Measurements from ENCODE around the gene RASGEF1C.

The RASGEF1C gene

GRCh38 chr5:180169248-180170105 is 39.5 kb downstream of the RASGEF1C start:
- no peaks in the 10 kb centered on the region for H3K27me3 ChIP-seq (ENCODE audit: control insufficient read depth, insufficient read depth, low read length)
- H3K36me3 ChIP-seq (ENCODE audit: control insufficient read depth, insufficient read depth, low read length), result no peaks in the 10 kb centered on the region
- no peak overlapping the region for H3K27ac ChIP-seq (ENCODE audit: low read depth, low read length)
- no peak overlapping the region for H3K9ac ChIP-seq (ENCODE audit: low read depth, low read length)
- no peaks in the 10 kb centered on the region for H3K9me3 ChIP-seq (ENCODE audit: control insufficient read depth, insufficient read depth, low read length)
- no peaks in the 10 kb centered on the region for H3K4me1 ChIP-seq (ENCODE audit: control insufficient read depth, insufficient read depth, low read length)
- H3K4me3 ChIP-seq (ENCODE audit: low read depth, low read length), result no peak overlapping the region

DNA sequence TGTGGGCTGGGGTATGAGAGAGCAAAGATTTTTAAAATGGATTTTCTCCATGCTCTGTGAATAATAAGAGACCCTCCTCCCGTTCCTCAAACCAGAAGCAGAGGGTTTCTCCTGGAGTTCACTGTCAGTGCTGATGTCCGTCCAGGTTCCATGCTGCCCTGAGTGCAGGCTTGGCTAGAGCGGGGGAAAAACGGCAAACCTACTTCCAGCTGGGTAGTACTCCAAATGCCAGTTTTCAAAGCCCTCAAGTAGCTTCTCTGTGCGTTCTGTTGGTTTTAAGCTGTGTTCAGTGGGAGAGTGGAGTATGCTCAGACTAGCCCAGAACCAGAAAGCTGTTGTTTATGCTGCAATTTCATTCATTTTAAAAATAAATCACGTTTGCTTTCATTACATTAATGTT is 40.3 kb downstream of the RASGEF1C start:
- Histone ChIP-seq H3K9ac (ENCODE audit: low read depth, low read length) (no peak overlapping the region), H3K27ac (ENCODE audit: low read depth, low read length) (no peak overlapping the region), H3K4me1 (ENCODE audit: control insufficient read depth, insufficient read depth, low read length) (no peaks in the 10 kb centered on the region), H3K4me3 (ENCODE audit: low read depth, low read length) (no peak overlapping the region), H3K27me3 (ENCODE audit: control insufficient read depth, insufficient read depth, low read length) (no peaks in the 10 kb centered on the region), H3K36me3 (ENCODE audit: control insufficient read depth, insufficient read depth, low read length) (no peaks in the 10 kb centered on the region), H3K9me3 (ENCODE audit: control insufficient read depth, insufficient read depth, low read length) (no peaks in the 10 kb centered on the region)

DNA sequence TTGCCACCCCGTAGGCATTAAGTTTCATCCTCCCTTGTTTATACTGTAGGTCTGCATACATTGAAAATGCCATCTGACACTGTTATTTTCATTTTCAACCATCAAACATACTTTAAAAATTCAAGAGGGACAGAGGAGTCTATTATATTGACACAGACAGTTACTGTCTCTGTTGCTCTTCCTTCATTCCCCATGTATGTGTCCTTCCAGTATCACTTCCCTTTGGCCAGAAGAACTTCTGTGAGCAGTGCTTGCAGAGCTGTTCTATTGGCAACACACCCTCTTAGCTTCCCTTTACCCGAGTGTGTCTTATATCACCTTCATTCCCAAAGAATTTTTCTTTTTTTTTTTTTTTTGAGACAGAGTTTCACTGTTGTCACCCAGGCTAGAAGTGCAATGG is 42.8 kb downstream of the RASGEF1C start:
- no peaks in the 10 kb centered on the region for H3K36me3 ChIP-seq (ENCODE audit: control insufficient read depth, insufficient read depth, low read length)
- H3K9me3 ChIP-seq (ENCODE audit: control insufficient read depth, insufficient read depth, low read length), result no peaks in the 10 kb centered on the region
- no peak overlapping the region for H3K27ac ChIP-seq (ENCODE audit: low read depth, low read length)
- H3K27me3 ChIP-seq (ENCODE audit: control insufficient read depth, insufficient read depth, low read length), result no peaks in the 10 kb centered on the region
- H3K4me1 ChIP-seq (ENCODE audit: control insufficient read depth, insufficient read depth, low read length), result no peaks in the 10 kb centered on the region
- H3K9ac ChIP-seq (ENCODE audit: low read depth, low read length), result no peak overlapping the region
- no peak overlapping the region for H3K4me3 ChIP-seq (ENCODE audit: low read depth, low read length)

DNA sequence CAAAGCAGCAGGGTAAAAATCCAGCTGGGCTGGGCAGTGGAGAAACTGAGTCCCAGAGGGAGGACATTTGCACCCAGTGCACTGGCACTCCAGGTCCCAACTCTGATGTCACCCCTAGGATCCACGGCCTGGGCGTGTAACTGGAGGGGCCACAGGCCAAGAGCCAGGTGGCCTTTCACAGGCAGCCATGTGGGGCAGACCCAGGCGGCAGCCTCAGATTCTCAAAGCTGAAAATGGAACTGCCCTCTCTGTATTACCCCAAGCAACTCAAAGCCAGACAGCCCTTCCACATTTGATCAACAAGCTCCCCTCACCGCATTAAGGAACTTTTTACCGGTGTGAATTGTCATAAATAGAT is 46.7 kb downstream of the RASGEF1C start:
- Histone ChIP-seq H3K4me1 (ENCODE audit: control insufficient read depth, insufficient read depth, low read length) (no peaks in the 10 kb centered on the region), H3K27me3 (ENCODE audit: control insufficient read depth, insufficient read depth, low read length) (no peaks in the 10 kb centered on the region), H3K36me3 (ENCODE audit: control insufficient read depth, insufficient read depth, low read length) (no peaks in the 10 kb centered on the region), H3K9ac (ENCODE audit: low read depth, low read length) (no peak overlapping the region), H3K27ac (ENCODE audit: low read depth, low read length) (no peak overlapping the region), H3K9me3 (ENCODE audit: control insufficient read depth, insufficient read depth, low read length) (no peaks in the 10 kb centered on the region), H3K4me3 (ENCODE audit: low read depth, low read length) (no peak overlapping the region)

DNA sequence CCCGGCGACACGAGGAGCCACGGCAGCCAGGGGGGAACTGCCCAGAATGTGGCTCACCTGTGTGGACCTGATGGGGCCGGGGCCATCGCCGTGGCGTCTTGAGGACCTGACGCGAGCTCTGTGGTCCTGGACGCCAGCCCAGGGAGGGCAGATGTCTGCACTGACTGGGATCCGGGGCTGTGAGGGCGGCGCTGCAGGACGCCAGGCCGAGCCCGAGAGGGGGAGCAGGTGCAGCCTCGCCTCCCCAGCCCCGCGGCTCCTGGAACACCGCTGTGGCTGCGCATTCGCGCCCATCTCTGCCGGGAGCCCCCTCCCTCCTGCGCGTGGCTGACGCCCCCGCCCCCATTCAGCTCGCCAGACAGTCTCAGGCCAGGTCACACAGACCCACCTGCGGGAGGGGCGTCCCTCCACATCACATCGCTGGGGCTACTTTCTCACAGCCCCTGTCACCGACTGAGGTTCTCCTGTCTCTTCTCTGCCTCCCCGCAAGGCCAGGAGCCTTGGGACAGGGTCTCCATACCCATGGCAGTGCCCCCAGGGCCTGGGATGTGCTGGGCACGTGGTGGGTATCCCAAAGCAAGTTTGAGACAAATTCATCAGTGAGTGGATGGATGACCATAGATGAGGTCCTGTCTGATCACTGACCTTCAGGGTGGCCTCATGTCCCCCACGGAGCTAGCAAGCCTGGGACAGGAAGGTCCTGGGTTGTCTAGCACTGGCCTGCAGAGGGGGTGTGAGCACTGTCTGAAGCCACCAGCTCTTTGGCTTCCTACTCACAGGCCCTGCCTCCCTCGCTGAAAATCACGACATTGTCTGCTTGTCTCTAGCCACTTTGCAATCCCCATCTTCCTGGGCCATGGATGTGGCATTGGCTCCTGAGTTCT is 47.3 kb downstream of the RASGEF1C start:
- Histone ChIP-seq H3K9ac (ENCODE audit: low read depth, low read length) (no peak overlapping the region), H3K9me3 (ENCODE audit: control insufficient read depth, insufficient read depth, low read length) (no peaks in the 10 kb centered on the region), H3K27ac (ENCODE audit: low read depth, low read length) (no peak overlapping the region), H3K36me3 (ENCODE audit: control insufficient read depth, insufficient read depth, low read length) (no peaks in the 10 kb centered on the region), H3K4me3 (ENCODE audit: low read depth, low read length) (no peak overlapping the region), H3K27me3 (ENCODE audit: control insufficient read depth, insufficient read depth, low read length) (no peaks in the 10 kb centered on the region), H3K4me1 (ENCODE audit: control insufficient read depth, insufficient read depth, low read length) (no peaks in the 10 kb centered on the region)

DNA sequence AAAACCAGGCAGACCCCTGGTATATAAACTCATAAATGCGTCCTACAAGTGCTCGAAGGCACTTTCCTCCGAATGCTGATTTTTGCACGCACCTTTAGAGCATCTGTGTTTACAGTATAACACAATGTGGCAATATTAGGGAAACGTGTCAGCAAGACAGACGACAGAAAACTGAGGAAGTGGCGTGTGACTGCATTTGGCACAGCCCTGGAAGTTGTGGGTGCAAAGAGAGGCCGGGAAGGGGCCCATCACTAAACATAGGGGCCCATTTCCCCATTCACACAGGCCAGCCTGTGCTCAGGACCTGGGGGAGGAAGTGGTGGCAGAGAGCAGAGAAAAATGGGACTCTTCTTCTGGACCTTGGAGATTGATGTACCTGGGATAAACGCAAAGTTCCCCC is 48.2 kb downstream of the RASGEF1C start:
- Histone ChIP-seq H3K27ac (ENCODE audit: low read depth, low read length) (no peak overlapping the region), H3K9ac (ENCODE audit: low read depth, low read length) (no peak overlapping the region), H3K36me3 (ENCODE audit: control insufficient read depth, insufficient read depth, low read length) (no peaks in the 10 kb centered on the region), H3K4me3 (ENCODE audit: low read depth, low read length) (no peak overlapping the region), H3K4me1 (ENCODE audit: control insufficient read depth, insufficient read depth, low read length) (no peaks in the 10 kb centered on the region), H3K9me3 (ENCODE audit: control insufficient read depth, insufficient read depth, low read length) (no peaks in the 10 kb centered on the region), H3K27me3 (ENCODE audit: control insufficient read depth, insufficient read depth, low read length) (no peaks in the 10 kb centered on the region)

GRCh38 chr5:180160215-180160614 is 48.8 kb downstream of the RASGEF1C start:
- H3K27me3 ChIP-seq (ENCODE audit: control insufficient read depth, insufficient read depth, low read length), result no peaks in the 10 kb centered on the region
- no peak overlapping the region for H3K27ac ChIP-seq (ENCODE audit: low read depth, low read length)
- no peaks in the 10 kb centered on the region for H3K9me3 ChIP-seq (ENCODE audit: control insufficient read depth, insufficient read depth, low read length)
- H3K9ac ChIP-seq (ENCODE audit: low read depth, low read length), result no peak overlapping the region
- H3K4me3 ChIP-seq (ENCODE audit: low read depth, low read length), result no peak overlapping the region
- H3K4me1 ChIP-seq (ENCODE audit: control insufficient read depth, insufficient read depth, low read length), result no peaks in the 10 kb centered on the region
- no peaks in the 10 kb centered on the region for H3K36me3 ChIP-seq (ENCODE audit: control insufficient read depth, insufficient read depth, low read length)

DNA sequence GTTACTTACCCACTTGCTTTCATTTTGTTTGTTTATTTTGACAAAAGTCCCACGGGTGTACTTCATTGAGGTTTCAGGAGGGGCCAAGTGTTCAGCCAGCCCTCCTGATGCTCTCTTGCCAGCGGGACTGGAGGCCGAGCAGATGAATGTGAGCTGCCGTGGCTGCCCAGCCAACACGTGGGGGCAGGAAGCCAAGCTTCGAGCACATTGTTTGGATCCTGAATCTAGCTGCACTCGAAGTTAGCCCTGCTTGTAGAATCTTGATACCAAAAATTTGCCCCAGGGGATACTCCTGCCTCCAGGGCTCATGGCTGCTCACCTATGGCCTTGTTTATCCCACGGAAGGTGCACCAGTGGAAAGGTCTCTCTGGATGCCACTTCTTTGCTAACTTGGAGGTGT is 49.3 kb downstream of the RASGEF1C start:
- H3K9ac ChIP-seq (ENCODE audit: low read depth, low read length), result no peak overlapping the region
- H3K36me3 ChIP-seq (ENCODE audit: control insufficient read depth, insufficient read depth, low read length), result no peaks in the 10 kb centered on the region
- no peak overlapping the region for H3K4me3 ChIP-seq (ENCODE audit: low read depth, low read length)
- no peaks in the 10 kb centered on the region for H3K9me3 ChIP-seq (ENCODE audit: control insufficient read depth, insufficient read depth, low read length)
- no peaks in the 10 kb centered on the region for H3K27me3 ChIP-seq (ENCODE audit: control insufficient read depth, insufficient read depth, low read length)
- H3K27ac ChIP-seq (ENCODE audit: low read depth, low read length), result no peak overlapping the region
- no peaks in the 10 kb centered on the region for H3K4me1 ChIP-seq (ENCODE audit: control insufficient read depth, insufficient read depth, low read length)

DNA sequence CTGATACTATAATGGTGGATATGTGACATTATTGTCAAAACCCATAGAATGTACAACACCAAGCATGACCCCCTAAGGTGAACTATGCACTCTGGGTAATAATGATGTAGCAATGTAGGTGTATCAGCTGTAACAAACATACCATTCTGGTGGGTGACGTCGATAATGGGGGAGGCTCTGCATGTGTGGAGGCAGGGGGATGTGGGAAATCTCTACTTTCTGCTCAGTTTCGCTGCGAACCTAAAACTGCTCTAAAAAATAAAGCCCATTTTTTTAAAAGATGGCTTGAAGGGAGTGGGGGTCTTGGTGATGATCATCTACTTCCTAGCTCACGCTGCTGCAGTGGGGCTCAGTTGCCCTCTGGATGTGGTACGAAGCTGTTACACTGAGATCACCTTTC is 51.1 kb downstream of the RASGEF1C start:
- Histone ChIP-seq H3K27me3 (ENCODE audit: control insufficient read depth, insufficient read depth, low read length) (no peaks in the 10 kb centered on the region), H3K36me3 (ENCODE audit: control insufficient read depth, insufficient read depth, low read length) (no peaks in the 10 kb centered on the region), H3K27ac (ENCODE audit: low read depth, low read length) (no peak overlapping the region), H3K4me1 (ENCODE audit: control insufficient read depth, insufficient read depth, low read length) (no peaks in the 10 kb centered on the region), H3K4me3 (ENCODE audit: low read depth, low read length) (no peak overlapping the region), H3K9ac (ENCODE audit: low read depth, low read length) (no peak overlapping the region), H3K9me3 (ENCODE audit: control insufficient read depth, insufficient read depth, low read length) (no peaks in the 10 kb centered on the region)

GRCh38 chr5:180156141-180156540 is 52.9 kb downstream of the RASGEF1C start:
- Histone ChIP-seq H3K4me3 (ENCODE audit: low read depth, low read length) (no peak overlapping the region), H3K27ac (ENCODE audit: low read depth, low read length) (no peak overlapping the region), H3K36me3 (ENCODE audit: control insufficient read depth, insufficient read depth, low read length) (no peaks in the 10 kb centered on the region), H3K4me1 (ENCODE audit: control insufficient read depth, insufficient read depth, low read length) (no peaks in the 10 kb centered on the region), H3K9me3 (ENCODE audit: control insufficient read depth, insufficient read depth, low read length) (no peaks in the 10 kb centered on the region), H3K9ac (ENCODE audit: low read depth, low read length) (no peak overlapping the region), H3K27me3 (ENCODE audit: control insufficient read depth, insufficient read depth, low read length) (no peaks in the 10 kb centered on the region)

DNA sequence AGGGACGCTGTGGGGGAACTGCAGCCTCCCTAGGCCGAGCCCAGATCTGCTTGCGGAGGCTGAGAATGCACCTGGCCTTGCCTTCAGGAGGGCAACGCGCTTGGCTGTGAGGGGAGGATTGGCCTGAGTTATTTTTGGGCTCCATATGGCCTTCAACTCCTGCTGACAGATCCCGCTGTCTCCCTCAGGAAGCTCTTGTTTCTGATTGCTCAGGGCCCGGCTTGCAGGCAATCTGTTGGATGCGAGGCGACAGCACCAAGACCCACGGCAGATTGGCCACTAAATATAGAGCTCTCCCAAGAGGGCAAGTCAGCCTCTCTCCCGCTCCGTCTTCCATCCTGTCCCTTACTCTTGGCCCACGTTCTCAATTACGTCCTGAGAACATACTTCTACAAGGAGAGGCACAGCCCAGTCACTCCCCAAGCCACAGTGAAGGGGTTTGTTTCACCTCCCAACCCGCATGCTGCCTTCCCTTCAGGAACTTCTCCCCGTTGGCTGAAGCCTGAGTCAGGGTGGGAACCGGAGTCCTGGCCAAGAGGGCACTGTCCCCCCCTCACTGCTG is 53.6 kb downstream of the RASGEF1C start:
- Histone ChIP-seq H3K27me3 (ENCODE audit: control insufficient read depth, insufficient read depth, low read length) (no peaks in the 10 kb centered on the region), H3K9me3 (ENCODE audit: control insufficient read depth, insufficient read depth, low read length) (no peaks in the 10 kb centered on the region), H3K36me3 (ENCODE audit: control insufficient read depth, insufficient read depth, low read length) (no peaks in the 10 kb centered on the region), H3K4me3 (ENCODE audit: low read depth, low read length) (no peak overlapping the region), H3K4me1 (ENCODE audit: control insufficient read depth, insufficient read depth, low read length) (no peaks in the 10 kb centered on the region), H3K9ac (ENCODE audit: low read depth, low read length) (no peak overlapping the region), H3K27ac (ENCODE audit: low read depth, low read length) (no peak overlapping the region)

Data from HUES48 (cell line).